Activated CD4-positive, alpha-beta T cell treated with anti-CD3 and anti-CD28 coated beads, Interleukin-2, amount 50 U/mL, for 48 hours (primary cell): ENCODE results near the gene HNRNPU.

ENCODE experiments used
- DNase-seq, 2 experiments: peaks; one replicate each; pipeline ENCODE4 v3.0.0-alpha.2; 2020

HNRNPU gene

GRCh38 chr1:244862699-244863490 is 1.4 kb downstream of the HNRNPU start:
- peak; percentile 95 to 97 for DNase-seq

- DNase-seq, result no peak
Measured at GRCh38 chr1:244862354-244862698, 2.0 kb downstream of the HNRNPU start.

DNA sequence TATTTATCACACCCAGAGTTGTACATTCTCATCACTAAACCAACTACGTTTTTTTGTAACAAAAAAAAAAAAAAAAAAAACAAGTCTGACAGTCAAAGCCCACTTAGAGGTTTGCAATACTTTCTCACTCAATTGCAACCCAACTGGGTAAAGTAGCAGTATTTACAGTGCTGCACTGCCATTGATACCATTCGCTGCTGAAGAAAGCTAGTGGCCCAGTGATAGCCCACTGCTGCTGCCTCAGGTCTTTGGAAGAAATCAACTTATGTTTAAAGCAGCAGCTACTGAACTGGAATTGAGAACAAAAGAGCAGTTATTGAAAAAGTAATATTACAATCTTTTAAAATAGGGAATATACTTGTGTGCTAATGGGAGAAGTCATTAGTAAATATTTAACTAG is 2.7 kb downstream of the HNRNPU start:
- no peak for DNase-seq

DNA sequence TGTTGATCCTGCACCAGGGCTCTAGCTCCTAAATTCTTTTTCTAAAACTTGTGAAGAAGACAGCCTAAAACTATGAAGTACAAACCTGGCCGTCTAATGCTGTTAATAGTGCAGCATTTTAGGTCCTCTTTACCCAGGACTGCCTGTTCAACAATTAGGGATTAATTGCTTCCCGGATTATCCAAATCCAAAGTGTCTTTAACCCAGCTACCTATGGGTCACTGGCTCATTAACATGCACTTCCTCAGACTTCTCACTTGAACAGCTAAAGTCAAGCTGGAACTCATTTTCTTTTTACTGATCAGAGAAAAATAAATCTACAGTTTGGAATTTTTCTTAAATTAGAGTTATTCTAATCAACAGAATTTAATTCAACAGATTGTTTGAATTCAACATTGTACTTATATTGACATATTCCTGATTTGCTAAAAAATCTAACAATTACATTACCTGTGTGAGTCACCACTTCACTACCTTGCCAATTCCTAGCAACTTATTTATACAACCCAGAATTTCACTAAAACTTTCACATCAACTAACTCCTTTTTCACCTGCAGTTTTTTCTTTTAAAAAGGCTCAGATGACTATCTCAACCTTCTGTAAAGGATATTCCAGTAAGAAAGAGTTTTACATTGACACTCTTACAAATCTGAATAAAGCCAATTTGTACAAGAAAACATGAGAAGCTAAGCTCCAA is 3.3 kb downstream of the HNRNPU start:
- DNase-seq, result no peak

DNA sequence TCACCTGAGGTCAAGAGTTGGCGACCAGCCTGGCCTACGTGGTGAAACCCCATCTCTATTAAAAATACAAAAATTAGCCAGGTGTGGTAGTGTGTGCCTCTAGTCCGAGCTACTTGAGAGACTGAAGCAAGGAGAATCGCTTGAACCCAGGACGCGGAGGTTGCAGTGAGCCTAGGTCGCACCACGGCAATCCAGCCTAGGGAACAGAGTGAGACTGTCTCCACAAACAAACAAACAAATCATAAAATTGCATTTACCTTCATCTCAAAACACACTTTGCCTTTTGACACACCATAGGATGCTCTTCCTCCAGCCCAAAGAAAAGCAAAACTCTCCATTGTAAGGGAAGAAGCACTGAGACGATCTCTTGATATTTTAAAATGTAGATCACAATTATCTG is 4.3 kb downstream of the HNRNPU start:
- no peak for DNase-seq

GRCh38 chr1:244858357-244858756 is 6.0 kb downstream of the HNRNPU start:
- no peak for DNase-seq

DNA sequence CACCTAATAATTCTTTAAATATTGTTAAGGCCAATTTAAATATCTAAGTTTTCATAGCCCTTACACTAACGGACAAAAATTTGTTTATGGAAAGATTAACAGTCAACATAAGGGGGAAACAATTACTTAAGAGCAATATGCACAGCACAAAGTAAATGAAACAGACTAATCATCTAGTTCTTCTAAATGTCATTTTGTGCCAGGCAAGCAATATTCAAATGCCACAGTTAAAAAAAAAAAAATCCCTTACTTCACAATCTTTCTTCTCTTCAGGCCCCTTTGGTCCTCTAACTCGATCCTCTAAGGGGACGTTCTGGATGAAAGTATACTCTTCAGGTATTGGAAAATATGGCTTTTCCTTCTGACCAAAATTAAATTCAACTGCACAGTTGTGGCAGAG is 6.6 kb downstream of the HNRNPU start:
- DNase-seq, result no peak

- no peak for DNase-seq
Measured at GRCh38 chr1:244854865-244855578, 9.3 kb downstream of the HNRNPU start.

DNA sequence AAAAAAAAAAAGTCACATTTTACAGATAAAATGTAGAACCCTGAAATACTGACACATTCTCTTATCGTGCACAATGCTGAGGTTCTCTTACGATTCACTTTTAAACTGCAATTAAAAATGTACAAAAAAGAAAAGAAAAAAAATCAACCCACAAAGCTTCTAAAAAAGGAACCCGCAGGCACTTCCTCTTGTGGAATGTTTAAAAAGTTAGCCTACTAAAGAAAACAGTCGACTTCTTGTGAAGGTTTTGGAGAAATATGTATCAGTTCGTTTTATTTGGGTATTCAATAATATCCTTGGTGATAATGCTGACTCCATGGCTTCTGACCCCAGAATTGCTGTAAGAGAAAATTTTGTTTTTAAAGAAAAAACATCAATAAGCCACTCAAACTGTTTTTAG is 10.2 kb downstream of the HNRNPU start:
- no peak for DNase-seq

DNA sequence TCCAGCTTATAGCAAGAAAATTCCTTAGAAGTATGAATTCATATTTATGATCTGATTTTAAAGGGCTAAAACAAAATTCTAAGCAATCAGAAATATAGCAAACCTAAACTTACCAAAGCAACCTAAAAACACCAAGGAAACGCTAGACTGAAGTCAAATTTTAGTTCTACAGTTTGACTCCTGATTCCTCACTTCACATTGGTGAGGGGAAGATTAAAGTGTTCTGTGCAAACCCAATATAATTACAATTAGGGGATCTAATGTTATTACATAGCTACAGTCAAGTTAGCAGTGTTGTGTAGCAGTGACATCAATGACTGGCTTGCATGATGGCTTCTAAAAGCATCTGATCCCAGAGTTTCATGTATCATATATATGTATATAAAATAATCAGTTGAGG is 11.6 kb downstream of the HNRNPU start:
- no peak for DNase-seq

DNA sequence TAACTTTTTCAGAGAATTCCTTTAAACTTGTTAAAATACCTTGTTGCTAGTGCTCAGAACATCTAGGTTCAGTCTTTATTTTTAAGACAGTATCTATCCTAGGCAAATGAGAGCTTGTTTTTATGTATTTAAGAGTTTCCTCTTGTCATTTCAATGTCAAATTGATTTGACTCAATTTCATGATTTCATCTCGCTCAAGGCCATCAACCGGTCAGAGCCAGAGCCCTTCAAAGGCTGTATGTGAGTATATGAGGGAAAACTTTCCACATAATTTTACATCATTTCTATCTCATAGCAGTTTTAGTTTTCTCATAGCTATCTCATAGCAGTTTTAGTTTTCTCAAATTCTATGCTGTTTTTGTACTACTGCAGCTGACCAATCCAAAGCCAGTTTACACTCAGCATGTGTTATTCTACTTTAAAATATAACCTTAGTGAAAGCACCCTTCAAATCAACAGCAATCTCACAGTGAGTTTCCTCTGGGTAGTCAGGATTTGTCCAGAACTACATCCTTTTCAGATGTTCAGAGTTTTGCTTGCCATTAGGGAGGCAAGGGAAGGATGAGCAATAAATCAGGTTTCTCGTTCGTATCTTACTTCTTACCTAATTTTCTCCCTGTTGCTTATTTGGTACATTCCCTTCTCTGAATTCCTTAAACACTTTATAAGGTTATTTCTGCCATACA is 12.7 kb downstream of the HNRNPU start:
- DNase-seq, result no peak

DNA sequence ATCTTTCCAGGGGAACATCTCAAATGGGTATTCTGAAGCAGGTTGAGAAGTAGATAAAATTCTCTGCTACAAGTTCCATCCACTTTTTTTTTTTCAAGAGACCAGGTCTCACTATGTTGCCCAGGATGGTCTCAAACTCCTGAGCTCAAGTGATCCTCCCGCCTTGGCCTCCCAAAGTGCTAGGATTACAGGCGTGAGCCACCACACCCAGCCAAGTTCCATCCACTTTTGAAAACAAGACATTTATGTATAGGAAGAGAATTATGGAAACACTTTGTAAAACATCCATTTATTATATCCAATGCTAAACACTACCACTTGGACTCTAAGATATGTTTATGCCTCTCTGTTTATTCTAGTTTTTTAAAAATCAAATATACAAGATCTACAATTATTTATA is 13.4 kb downstream of the HNRNPU start:
- no peak for DNase-seq

GRCh38 chr1:244850099-244850852 is 14.1 kb downstream of the HNRNPU start:
- no peak for DNase-seq

DNA sequence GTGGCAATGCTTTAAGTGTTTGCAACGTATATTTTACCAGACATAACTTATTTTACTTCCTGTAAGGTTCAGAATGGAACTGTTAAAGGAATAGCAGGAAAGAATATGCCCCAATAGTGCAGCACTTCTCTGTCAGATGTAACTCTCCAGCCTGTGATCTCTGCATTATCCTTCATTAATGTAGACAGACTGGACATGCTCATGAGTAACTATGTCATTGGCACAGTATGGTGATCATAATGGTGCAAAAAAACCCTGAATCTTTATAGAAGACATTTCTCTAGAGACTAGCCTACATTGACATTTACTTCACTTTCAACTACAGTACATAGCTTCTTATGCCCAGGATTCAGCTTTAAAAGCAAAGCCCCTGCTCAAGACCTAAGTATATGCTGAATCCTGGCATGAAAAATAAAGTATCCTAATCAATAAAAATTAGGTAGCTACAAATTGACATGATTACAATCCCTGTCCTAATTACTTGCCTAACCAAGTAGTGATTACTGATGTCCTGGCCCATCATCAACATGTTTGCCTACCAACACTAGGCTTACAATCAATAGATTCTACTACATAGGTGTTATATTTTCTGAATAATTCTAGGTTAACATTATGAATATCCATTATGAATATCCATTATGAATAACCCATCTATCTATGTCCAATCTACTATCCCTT is 15.0 kb downstream of the HNRNPU start:
- DNase-seq, result no peak

DNA sequence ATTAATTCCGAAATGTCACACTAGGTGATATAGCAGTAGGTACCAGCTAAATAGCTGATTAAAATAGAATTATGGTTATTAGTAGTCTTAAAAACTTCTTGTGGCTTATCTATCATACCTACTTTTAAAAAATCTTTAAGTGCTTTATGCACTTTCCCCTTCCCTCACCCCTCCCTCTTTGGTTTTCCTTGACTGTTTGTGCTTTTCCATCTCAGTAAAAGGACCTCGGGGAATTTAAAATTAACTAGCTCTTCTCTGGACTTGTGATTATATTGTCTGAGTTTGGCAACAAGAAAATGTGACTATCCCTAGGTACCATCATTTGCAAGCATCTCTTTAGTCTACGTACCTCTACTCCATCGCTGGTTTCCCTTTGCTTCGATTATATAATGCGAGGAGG is 17.7 kb downstream of the HNRNPU start:
- no peak for DNase-seq

DNA sequence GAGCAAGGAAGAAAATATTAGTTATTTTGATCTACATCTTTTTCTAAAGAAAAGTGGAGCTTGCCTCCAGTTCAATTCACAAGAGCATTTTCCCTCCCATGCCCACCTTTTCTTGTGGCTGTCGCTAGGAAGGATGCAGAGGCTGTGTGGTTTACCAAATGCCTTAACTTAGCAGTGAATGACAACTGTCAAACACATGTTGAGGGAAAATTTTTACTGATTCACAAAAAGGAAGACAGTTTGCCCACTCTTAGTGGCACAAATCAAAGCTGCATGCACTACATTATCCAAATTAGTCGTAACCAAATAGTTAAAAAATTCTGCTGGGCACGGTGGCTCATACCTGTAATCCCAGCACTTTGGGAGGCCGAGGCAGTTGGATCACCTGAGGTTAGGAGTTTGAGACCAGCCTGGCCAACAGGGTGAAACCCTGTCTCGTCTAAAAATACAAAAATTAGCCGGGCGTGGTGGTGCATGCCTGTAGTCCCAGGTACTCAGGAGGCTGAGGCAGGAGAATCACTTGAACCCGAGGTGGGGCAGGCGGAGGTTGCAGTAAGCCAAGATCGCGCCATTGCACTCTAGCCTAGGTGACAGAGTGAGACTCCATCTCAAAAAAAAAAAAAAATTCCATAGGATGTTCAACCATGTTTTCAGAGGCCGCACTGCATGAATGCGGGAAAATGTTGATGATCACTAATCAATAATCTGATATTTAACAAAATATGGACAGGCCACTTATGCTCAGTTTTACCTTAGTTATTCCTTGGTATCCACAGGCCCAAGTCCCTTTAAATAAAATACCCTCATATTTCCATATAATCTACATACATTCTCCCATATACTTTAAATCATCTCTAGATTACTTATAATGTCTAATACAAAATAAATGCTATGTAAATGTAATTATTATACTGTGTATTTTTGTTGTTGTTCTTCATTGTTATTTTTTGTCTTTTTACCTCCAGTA is 19.9 kb downstream of the HNRNPU start:
- DNase-seq, result no peak

DNA sequence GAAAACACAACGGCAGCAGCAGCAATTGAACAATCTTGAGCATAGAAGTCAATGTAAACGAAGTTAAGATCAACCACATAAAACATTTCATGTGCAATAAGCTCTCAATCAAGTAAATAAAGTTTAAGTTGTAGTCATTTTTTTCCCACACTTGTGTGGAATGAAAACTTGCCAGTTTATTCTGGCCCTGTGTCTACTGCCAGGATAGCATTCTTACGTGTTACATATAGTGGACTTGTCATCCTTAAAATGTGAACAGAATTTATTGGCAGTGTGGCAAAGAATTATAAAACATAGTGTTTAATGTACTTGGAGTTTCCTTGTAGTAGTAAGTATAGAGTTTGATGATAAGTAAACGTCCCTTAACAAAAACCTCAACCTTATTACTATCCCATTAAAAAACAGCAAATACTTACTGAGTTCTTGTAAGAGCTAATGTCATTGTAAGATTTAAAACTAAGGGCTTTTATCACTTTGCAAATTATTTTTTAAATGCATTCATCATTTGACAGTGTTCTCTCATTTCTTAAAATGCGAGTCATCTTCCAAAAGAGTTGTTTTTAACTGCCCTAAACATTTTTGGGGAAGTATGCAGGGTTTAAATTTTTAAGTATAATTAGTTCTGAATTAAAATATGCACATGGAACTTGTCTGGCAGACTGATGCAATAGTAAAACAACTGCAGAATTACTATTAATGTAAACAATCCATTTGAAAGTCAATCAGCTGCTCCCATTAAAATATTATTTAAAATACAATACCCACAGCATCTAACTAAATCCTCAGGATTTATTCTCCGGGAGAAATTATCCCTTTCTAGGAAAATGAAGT is 21.0 kb downstream of the HNRNPU start:
- DNase-seq, result no peak

GRCh38 chr1:244841273-244841927 is 22.9 kb downstream of the HNRNPU start:
- no peak for DNase-seq

- DNase-seq, result no peak
Measured at GRCh38 chr1:244840219-244840794, 24.0 kb downstream of the HNRNPU start.
